Heart left ventricle (tissue), 13 donors: ENCODE data around the gene HAPLN2.

Source experiments
- POLR2A ChIP-seq, 2 donors: fragments of 450-650 bp; IDR thresholded peaks; one replicate each; pipeline ENCODE4 v1.6.1; 2017; ENCODE audit warnings: antibody characterized with exemption in 2 of 2, mild to moderate bottlenecking in 2 of 2, moderate library complexity in 2 of 2
- TF ChIP-seq, protein P1 (sequence below), 12 donors: fragments of 200-600 bp; sonication (generic) in 4 of 12; IDR thresholded peaks; one replicate each; pipeline versions ENCODE4 v1.5.0 to v1.8.0; 2018 to 2022; ENCODE audit warnings: antibody characterized with exemption in 12 of 12, mild to moderate bottlenecking in 5 of 12
- donor health status: ischemic (EF 13 %, LVEDD 7.1; RV severe dilation, severe dysfunction).
- donor health status: DM: no; HTN: yes; CAD: no.
- donor health status: DM: no; HTN: no; CAD: no.
- donor health status: ischemic (EF 25% LVEDD 6.9; RV normal size, moderate dysfunction).
- donor health status: ischemic (EF 25% LVEDD 5.7; RV mildly dilated, moderate dysfunction).
- donor health status: ischemic (EF 35%, LVEDD 5.7; RV mildly dilated, moderate dysfunction).
- donor health status: nonischemic (EF 11% LVEDD 7.7; RV severe dilation, severe dysfunction).
- donor health status: DM: yes; HTN: yes; CAD: no.
- donor health status: PGD.
- donor health status: ischemic (EF 29% LVEDD 5.4; RV normal size, mild dysfunction).
- donor health status: nonischemic (EF 23%, LVEDD 6.1; RV moderate dilation, normal function).

DNA sequence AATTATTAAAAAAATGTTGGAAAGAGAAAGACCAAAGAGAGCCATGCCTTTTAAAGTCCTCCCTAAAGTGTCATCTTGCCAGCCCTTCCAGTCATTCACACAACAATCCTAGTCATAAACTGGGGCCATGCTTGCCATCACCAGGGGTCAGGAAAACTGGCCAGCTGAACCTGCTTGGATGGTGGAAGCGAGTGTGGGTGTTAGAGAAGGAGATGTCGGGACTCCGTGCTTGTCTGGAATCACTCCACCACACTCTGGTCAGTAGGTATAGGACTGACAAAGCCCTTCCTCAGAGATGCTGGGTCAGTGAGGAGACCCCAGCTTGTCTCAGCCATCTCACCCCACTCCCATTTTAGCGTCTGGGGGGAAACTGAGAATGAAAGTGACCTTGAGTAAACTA is 3.3 kb upstream of the HAPLN2 start:
- TF ChIP-seq, protein P1, sequence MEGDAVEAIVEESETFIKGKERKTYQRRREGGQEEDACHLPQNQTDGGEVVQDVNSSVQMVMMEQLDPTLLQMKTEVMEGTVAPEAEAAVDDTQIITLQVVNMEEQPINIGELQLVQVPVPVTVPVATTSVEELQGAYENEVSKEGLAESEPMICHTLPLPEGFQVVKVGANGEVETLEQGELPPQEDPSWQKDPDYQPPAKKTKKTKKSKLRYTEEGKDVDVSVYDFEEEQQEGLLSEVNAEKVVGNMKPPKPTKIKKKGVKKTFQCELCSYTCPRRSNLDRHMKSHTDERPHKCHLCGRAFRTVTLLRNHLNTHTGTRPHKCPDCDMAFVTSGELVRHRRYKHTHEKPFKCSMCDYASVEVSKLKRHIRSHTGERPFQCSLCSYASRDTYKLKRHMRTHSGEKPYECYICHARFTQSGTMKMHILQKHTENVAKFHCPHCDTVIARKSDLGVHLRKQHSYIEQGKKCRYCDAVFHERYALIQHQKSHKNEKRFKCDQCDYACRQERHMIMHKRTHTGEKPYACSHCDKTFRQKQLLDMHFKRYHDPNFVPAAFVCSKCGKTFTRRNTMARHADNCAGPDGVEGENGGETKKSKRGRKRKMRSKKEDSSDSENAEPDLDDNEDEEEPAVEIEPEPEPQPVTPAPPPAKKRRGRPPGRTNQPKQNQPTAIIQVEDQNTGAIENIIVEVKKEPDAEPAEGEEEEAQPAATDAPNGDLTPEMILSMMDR (IDR thresholded peaks at IDR 0.05) = no peak
- TF ChIP-seq POLR2A (IDR thresholded peaks at IDR 0.05) = no peak
